ENCODE data around the gene PRMT5.

The PRMT5 gene

DNA sequence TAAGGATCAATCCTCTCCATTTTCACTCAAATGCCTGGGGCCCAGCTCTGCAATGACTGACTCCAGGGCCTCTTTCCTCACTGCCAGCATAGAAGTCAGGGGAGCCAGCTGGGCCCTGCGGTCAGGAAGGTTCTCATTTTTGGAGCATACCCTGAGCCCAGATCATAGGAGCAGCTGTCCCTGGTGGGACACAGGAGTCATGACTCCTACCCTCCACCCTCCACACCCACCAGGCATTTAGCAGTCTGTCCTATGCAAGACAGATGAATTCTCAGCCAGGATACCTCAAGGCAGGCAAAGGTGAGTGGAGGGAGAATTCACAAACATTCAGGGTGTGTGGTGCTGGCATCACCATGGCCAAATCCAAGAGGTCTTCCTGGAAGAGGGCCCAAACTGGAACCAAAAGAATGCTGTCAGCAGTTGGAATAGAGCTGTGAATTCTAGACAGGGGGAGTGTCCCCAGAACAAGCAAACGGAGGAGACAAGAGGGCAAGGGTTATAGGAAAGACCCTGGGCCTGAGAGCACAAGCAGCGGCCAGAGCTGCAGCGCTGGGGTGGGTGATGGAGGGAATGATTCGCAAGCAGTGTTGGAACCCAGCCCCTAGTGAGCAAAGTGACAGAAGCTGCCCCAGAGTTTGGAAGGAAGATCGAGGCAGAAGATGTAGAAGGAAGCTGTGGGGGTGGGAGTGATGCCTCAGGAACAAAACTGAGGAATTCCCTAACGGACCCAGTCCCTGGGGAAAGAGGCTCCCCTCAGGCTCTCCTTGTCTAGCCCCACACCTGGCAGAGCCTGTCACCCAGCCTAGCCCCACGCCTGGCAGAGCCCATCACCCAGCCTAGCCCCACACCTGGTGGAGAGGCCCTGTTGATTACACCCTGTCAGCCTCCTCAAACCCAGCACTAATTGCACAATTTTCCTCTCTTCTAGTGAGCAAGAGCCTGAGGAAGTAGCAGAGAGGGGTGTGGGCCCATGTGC, 50.6 kb downstream of the PRMT5 start:
- no peak for DNase-seq (ENCODE audit: low read depth in 2 of 2)
- no peak overlapping the region for H3K4me3 ChIP-seq (replicated peaks in 1 of 2; ENCODE audit: low read depth in 2 of 2, low read length in 2 of 2)
- TF ChIP-seq, protein P1, sequence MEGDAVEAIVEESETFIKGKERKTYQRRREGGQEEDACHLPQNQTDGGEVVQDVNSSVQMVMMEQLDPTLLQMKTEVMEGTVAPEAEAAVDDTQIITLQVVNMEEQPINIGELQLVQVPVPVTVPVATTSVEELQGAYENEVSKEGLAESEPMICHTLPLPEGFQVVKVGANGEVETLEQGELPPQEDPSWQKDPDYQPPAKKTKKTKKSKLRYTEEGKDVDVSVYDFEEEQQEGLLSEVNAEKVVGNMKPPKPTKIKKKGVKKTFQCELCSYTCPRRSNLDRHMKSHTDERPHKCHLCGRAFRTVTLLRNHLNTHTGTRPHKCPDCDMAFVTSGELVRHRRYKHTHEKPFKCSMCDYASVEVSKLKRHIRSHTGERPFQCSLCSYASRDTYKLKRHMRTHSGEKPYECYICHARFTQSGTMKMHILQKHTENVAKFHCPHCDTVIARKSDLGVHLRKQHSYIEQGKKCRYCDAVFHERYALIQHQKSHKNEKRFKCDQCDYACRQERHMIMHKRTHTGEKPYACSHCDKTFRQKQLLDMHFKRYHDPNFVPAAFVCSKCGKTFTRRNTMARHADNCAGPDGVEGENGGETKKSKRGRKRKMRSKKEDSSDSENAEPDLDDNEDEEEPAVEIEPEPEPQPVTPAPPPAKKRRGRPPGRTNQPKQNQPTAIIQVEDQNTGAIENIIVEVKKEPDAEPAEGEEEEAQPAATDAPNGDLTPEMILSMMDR (IDR thresholded peaks at IDR 0.05; ENCODE audit: low read depth, low read length), result no peak

GRCh38 chr14:22877000-22877501, 52.1 kb downstream of the PRMT5 start:
- TF ChIP-seq, protein P1 (IDR thresholded peaks at IDR 0.05; ENCODE audit: low read depth, low read length), result no peak
- no peak for DNase-seq (ENCODE audit: low read depth in 2 of 2)
- H3K4me3 ChIP-seq (replicated peaks in 1 of 2; ENCODE audit: low read depth in 2 of 2, low read length in 2 of 2), result no peak overlapping the region

DNA sequence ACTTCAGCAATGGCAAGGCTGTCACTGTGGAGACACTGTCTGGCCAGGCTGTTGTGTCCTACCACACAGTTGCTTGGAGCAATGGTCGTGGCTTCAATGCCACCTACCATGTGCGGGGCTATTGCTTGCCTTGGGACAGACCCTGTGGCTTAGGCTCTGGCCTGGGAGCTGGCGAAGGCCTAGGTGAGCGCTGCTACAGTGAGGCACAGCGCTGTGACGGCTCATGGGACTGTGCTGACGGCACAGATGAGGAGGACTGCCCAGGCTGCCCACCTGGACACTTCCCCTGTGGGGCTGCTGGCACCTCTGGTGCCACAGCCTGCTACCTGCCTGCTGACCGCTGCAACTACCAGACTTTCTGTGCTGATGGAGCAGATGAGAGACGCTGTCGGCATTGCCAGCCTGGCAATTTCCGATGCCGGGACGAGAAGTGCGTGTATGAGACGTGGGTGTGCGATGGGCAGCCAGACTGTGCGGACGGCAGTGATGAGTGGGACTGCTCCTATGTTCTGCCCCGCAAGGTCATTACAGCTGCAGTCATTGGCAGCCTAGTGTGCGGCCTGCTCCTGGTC, 53.3 kb downstream of the PRMT5 start:
- no peak overlapping the region for H3K4me3 ChIP-seq (replicated peaks in 1 of 2; ENCODE audit: low read depth in 2 of 2, low read length in 2 of 2)
- TF ChIP-seq, protein P1 (IDR thresholded peaks at IDR 0.05; ENCODE audit: low read depth, low read length), result no peak
- no peak for DNase-seq (ENCODE audit: low read depth in 2 of 2)

DNA sequence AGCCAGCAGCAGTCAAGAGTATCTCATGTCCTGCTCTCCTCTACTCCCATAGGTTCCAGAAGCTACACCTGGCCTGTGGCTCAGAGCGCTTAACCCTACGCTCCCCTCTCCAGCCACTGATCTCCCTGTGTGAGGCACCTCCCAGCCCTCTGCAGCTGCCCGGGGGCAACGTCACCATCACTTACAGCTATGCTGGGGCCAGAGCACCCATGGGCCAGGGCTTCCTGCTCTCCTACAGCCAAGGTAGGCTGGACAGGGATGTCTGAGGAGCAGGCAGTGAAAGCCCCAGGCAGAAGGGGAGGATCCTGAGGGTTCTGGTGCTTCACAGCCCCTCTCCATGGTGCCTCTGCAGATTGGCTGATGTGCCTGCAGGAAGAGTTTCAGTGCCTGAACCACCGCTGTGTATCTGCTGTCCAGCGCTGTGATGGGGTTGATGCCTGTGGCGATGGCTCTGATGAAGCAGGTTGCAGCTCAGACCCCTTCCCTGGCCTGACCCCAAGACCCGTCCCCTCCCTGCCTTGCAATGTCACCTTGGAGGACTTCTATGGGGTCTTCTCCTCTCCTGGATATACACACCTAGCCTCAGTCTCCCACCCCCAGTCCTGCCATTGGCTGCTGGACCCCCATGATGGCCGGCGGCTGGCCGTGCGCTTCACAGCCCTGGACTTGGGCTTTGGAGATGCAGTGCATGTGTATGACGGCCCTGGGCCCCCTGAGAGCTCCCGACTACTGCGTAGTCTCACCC, 54.0 kb downstream of the PRMT5 start:
- H3K4me3 ChIP-seq (replicated peaks in 1 of 2; ENCODE audit: low read depth in 2 of 2, low read length in 2 of 2), result no peak overlapping the region
- TF ChIP-seq, protein P1 (IDR thresholded peaks at IDR 0.05; ENCODE audit: low read depth, low read length), result no peak
- DNase-seq (ENCODE audit: low read depth in 2 of 2), result no peak

GRCh38 chr14:22872833-22873520, 56.2 kb downstream of the PRMT5 start:
- TF ChIP-seq, protein P1 (IDR thresholded peaks at IDR 0.05; ENCODE audit: low read depth, low read length), result no peak
- DNase-seq (ENCODE audit: low read depth in 2 of 2), result peak in 1 of 2 donors; percentile 39
- peak overlapping the region; percentile 63 to 87 for H3K4me3 ChIP-seq (replicated peaks in 1 of 2; ENCODE audit: low read depth in 2 of 2, low read length in 2 of 2)

Measured in cardiac fibroblast (primary cell).